ENCODE measurements around the gene NPC1L1. TPM values are rescaled to one million over a fixed set of nuclear protein-coding genes. Genes with fewer than 3 reads are reported as not detected.

Gene NPC1L1
- total RNA-seq, 1 donor from 2014 or later, result 0.30 TPM

DNA sequence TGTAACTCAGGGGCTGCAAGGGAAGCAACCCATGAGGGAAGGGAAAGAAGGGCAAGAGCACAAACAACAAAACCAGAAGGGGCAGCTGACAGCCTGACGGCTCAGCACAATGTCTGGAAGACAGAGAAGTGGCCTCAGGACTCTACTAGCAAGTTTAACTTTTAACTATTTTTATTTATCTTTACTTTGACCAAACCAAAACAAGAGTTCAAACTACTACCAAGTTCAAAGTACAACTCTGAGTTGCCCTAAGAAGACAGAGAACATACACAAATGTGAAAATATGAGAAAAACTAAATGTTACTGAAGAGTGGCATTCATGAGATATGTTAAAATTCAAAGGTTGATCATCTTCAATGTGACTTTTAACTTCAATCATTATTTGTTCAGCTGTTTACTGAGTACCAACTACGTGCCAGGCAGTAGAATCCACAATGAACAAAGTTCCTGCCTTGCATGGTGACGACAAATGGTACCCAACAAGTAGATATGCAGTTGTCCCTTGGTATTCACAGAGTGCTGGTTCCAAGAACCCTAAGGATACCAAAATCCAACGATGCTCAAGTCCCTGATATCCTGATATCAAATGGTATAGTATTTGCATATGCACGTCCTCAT, 70.4 kb downstream of the NPC1L1 start:
- no peak for DNase-seq

DNA sequence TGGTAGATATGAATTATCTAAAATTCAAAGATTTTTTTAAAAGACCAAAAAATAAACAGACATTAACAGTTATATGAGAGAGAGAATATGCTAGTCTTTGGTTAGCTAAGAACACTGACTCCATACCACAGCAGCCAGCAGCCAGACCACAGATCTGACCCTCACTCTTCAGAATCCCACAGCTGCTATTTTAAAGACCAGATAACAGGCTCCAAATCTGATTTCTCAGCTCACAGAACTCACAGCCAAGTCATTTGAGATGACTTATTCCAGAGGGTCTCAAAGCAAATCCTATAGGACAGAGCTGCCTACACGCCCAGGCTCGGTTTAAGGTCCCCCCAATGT, 71.0 kb downstream of the NPC1L1 start:
- DNase-seq, result no peak

DNA sequence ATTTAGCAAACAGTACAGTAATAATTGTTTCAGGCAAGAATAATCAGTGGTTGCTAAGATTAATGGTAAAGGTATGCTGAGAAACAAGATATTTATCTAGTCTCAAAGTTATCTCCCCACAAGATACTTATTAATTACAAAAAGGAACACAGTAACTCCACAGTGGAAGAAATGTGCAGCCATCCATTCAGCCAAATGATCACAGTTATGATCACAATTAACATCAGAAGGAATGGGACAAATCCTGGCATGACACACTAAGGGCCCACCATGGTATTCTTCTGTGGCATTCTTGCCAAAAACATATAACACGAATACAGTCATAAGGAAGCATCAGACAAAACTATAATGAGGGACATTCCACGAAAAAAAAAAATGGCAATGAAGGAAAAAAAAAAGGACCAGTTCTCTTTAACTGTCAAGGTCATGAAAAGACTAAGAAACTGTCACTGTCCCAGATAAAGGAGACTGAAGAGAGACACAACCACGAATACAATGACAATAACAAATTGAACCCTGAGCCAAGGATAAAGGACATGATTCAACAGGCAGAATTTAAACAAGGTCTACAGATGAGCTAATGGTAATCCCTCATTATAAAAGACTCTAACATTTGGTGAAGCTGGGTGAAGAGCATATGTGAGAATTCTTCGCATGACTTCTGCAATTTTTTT, 71.5 kb downstream of the NPC1L1 start:
- no peak for DNase-seq

DNA sequence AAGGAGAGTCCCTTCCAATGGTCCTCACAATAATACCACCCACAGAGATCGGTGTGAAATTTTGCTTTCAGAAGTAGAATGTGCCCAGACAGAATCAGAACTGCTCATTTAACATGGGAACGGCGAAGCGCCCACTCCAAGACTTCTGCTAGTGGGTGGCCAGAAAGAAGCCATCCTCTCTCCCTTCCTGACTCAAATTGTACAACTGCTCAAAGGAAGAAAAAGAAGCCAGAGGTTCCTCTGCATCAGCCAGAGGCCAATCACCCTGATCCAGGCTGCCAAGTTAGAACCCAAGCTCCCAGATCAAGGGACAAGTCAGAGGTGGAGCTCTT, 73.9 kb downstream of the NPC1L1 start:
- no peak for DNase-seq

DNA sequence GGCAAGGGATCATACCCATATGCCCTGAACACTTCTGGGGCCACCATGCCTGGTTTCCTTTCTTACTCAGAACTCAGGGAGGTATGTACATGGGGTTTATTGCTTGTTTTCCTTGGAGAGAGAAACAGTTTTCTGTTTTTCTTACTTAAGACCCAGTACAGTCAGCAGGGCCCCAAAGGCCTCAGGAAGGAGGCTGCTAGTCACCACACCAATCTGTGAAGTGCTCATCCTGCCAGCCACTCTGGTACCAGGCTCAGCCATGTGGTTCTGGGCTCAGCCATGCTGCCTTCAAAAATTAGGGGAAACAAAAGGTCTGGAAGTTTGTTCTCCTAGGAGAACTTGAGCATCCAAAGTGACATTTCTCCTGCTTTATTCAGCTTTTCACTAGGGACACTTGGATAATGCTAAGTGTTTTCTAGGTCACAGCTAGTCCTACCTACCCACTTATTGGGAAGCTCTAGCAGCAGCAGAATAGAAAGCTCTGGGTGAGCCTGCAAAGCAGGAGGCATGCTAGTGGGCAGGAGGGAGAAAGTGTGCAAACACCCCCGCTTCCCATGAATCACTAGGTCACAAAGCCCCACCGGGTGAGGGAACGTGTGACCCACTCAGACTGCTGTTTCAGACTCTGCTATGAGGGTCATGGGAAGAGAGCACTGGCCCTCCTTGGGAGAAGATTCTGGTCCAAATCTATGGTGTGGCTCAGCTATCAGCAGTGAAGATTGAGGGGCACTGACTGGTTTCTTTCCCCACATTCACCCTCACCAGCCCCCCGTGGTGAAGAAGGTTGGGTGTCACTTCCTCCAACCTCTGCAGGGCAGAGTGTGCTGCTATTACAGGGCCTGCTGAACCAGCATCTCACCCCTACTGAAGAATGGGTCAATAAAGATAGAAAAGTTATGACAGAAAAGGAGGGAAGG, 74.6 kb downstream of the NPC1L1 start:
- DNase-seq, result no peak

DNA sequence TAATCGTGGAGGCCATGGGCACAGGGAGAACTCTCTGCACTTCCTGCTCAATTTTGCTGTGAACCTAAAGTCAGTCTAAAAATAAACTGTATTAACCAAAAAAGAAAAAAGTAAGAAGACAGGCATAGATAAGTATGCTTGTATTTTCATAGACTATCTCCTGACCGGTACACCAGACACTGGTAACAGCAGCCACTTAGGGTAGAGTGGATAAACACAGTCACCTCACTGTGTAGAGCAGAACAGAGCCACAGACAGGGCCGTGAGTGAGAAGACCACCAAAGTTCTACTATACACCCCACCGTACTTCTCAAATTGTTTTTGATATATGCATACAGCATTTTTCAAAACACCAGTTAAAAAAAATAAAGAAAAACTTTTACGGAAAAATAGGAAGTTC, 75.6 kb downstream of the NPC1L1 start:
- DNase-seq, result no peak

DNA sequence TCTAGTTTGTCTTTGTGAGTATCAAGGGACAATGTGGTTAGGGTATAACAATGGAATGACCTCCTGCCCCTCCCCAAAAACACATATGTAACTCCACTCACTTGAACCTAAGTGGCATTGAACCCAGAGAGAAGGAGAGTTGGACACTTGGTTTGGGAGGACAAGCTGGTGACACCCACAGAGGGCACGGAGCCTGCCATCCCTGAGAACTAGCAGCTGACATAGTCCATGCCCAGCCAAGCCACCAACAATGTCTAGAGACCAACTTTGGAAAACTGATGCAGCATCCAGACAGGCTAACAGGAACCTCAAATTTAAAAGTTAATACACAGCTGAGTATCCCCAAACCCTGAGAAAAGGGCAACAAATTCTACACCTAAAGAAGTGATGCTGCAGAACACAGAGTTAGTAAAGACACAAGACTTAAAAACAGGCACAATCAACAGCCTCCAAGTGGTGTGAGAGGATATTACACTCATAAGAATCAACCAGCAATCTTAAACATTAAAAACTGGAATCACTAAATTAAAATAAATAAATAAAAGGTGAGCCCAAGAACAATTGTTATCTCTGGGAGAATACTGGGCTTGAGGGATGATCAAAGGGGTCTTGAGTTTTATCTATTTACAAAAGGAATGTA, 77.8 kb downstream of the NPC1L1 start:
- no peak for DNase-seq

Small RNA genes within 50 kb of the gene (small RNA-seq; reads per million reads assigned to genes)
- gene RNU6-1097P (ENCODE audit: low replicate concordance), result not detected

Other genes starting within 250 kb of the NPC1L1 start
- 2.2 TPM for gene CAMK2B, start 215.7 kb downstream of the NPC1L1 start, total RNA-seq
- 47.8 TPM for gene NUDCD3, start 50.7 kb downstream of the NPC1L1 start, total RNA-seq
- 45.4 TPM for gene DDX56, start 32.6 kb upstream of the NPC1L1 start, total RNA-seq
- 71.4 TPM for gene TMED4, start 40.9 kb upstream of the NPC1L1 start, total RNA-seq
- 53.1 TPM for gene OGDH, start 65.3 kb upstream of the NPC1L1 start, total RNA-seq
- gene ZMIZ2, start 207.5 kb upstream of the NPC1L1 start, total RNA-seq, result 11.8 TPM

Measured in skin of body (tissue), 3 donors.